Activated CD4-positive, alpha-beta T cell treated with anti-CD3 and anti-CD28 coated beads for 36 hours (primary cell): ENCODE data around the gene FAM219A. TPM values are rescaled to one million over a fixed set of nuclear protein-coding genes. Genes with fewer than 3 reads are reported as not detected.

Experiments
- ATAC-seq: fragments of 200-7000 bp; cut with Tn5 transposase; one replicate; pipeline ENCODE4 v1.10.0; 2021; ENCODE audit warnings: mild to moderate bottlenecking, moderate library complexity
- CTCF ChIA-PET: fragments of 350-600 bp; sonication (Branson Sonifier 250); formaldehyde crosslinking; loops from one replicate; lab custom pipeline; 2021; ENCODE audit warnings: antibody characterized with exemption; lab: Charles Lee
- POLR2A ChIA-PET: fragments of 350-600 bp; sonication (Branson Sonifier 250); formaldehyde crosslinking; loops from one replicate; lab custom pipeline; 2021; ENCODE audit warnings: antibody characterized with exemption, inconsistent platforms; lab: Charles Lee
- DNase-seq: peaks from one replicate; pipeline ENCODE4 v3.0.0-alpha.2; 2020
- H3K27ac Mint-ChIP-seq: one replicate; pipeline ENCODE4 v1.8.0; 2021; ENCODE audit warnings: mixed read lengths
- H3K27me3 Mint-ChIP-seq: one replicate; pipeline ENCODE4 v1.8.0; 2021; ENCODE audit warnings: mixed read lengths
- H3K36me3 Mint-ChIP-seq: one replicate; pipeline ENCODE4 v1.8.0; 2021; ENCODE audit warnings: low read depth, mixed read lengths
- H3K4me1 Mint-ChIP-seq: one replicate; pipeline ENCODE4 v1.8.0; 2021; ENCODE audit warnings: mixed read lengths
- H3K4me3 Mint-ChIP-seq: one replicate; pipeline ENCODE4 v1.8.0; 2021; ENCODE audit warnings: mild to moderate bottlenecking, moderate library complexity, mixed read lengths
- H3K9me3 Mint-ChIP-seq: one replicate; pipeline ENCODE4 v1.8.0; 2021; ENCODE audit warnings: low read depth, mixed read lengths
- intact Hi-C, 2 experiments: fragments of 100-400 bp; cut with DNase I in 1 of 2; cut with micrococcal nuclease in 1 of 2; formaldehyde crosslinking; loops; one replicate each; pipeline versions ENCODE4 v1.14.2 to v1.15.1; 2022 to 2024; cut with DNase I, micrococcal nuclease
- total RNA-seq, 2 experiments: library from RNA; stranded (reverse); gene quantifications; one replicate each; pipeline ENCODE4 v1.2.3, GENCODE V29; 2021

FAM219A gene
- total RNA-seq, 2 experiments from 2014 or later, result 9.7 to 12.9 TPM

GRCh38 chr9:34378376-34379060, 79.9 kb downstream of the FAM219A start:
- POLR2A ChIA-PET, result interaction anchor here (0.5 to 0.6 kb wide), 2 partner anchors 356 to 1954 kb away, joined by 3 read pairs; no protein-coding TSS in a partner anchor
- Mint-ChIP-seq H3K9me3 (no peaks in the 10 kb centered on the region), H3K27me3 (no peaks in the 10 kb centered on the region), H3K4me3 (no peak overlapping the region), H3K27ac (no peak overlapping the region), H3K4me1 (peaks cover 36% of the 10 kb centered on the region), H3K36me3 (no peaks in the 10 kb centered on the region)
- ATAC-seq (no peak), DNase-seq (no peak)
- CTCF ChIA-PET, result interaction anchor here (0.6 to 9.2 kb wide), 19 partner anchors 15 to 454 kb away, joined by 3 to 76 read pairs (median 4); partner anchors contain the start of gene UBAP1
- intact Hi-C loops, result loop anchor here in 1 of 2 experiments (2.0 to 5.0 kb wide), 4 partner anchors 126 to 739 kb away; partner anchors contain the start of genes ATOSB, DCAF12 and UBAP1

GRCh38 chr9:34377404-34377746, 81.0 kb downstream of the FAM219A start:
- POLR2A ChIA-PET, result interaction anchor here (0.6 kb wide), 4 partner anchors 72 to 324 kb away, joined by 3 to 4 read pairs (median 4); no protein-coding TSS in a partner anchor
- ATAC-seq, result no peak
- Mint-ChIP-seq H3K27ac (no peak overlapping the region), H3K36me3 (peaks cover 2% of the 10 kb centered on the region), H3K4me1 (peaks cover 36% of the 10 kb centered on the region), H3K27me3 (no peaks in the 10 kb centered on the region), H3K9me3 (no peaks in the 10 kb centered on the region), H3K4me3 (peak overlapping the region; percentile 76)
- CTCF ChIA-PET, result interaction anchor here (0.6 to 9.2 kb wide), 9 partner anchors 26 to 702 kb away, joined by 3 to 76 read pairs (median 3); partner anchors contain the start of genes DCTN3, FANCG and UBAP1
- no peak for DNase-seq
- intact Hi-C loops, result loop anchor here (1.0 to 5.0 kb wide), 12 partner anchors 48 to 1113 kb away; partner anchors contain the start of genes DCAF12 (in 2 of the 2), KIF24 (in 2 of the 2), NUDT2 (in 2 of the 2) and UBAP1 (in 2 of the 2)

GRCh38 chr9:34376596-34377403, 81.6 kb downstream of the FAM219A start, which contains the start of gene MYORG:
TSS of gene MYORG (minus strand) at chr9:34376898. CDS start at chr9:34372943, 3,955 bp downstream.
- no peaks in the 10 kb centered on the region for H3K27me3 Mint-ChIP-seq
- H3K36me3 Mint-ChIP-seq, result peaks cover 5% of the 10 kb centered on the region
- H3K4me1 Mint-ChIP-seq, result peaks cover 36% of the 10 kb centered on the region
- H3K27ac Mint-ChIP-seq, result peak within 1 kb of the TSS; percentile 62
- ChIA-PET CTCF (interaction anchor here (0.6 to 9.2 kb wide), 13 partner anchors 8 to 703 kb away, joined by 3 to 76 read pairs (median 3); partner anchors contain the start of genes DCTN3, FANCG and UBAP1), POLR2A (interaction anchor here (0.6 kb wide), 4 partner anchors 72 to 324 kb away, joined by 3 to 4 read pairs (median 4); no protein-coding TSS in a partner anchor)
- DNase-seq (peak; percentile 98), ATAC-seq (peak; percentile 82)
- H3K9me3 Mint-ChIP-seq, result no peaks in the 10 kb centered on the region
- intact Hi-C loops, result loop anchor here (1.0 to 5.0 kb wide), 14 partner anchors 47 to 1112 kb away; partner anchors contain the start of genes DCAF12 (in 2 of the 2), DNAI1 (in 2 of the 2), FAM219A (in 2 of the 2) and KIF24 (in 2 of the 2)
- peak within 1 kb of the TSS; percentile 76 for H3K4me3 Mint-ChIP-seq

- no peak for ATAC-seq
- peak; percentile 64 for DNase-seq
- H3K27ac Mint-ChIP-seq, result peak overlapping the region; percentile 62
- peaks cover 11% of the 10 kb centered on the region for H3K36me3 Mint-ChIP-seq
- no peaks in the 10 kb centered on the region for H3K9me3 Mint-ChIP-seq
- CTCF ChIA-PET, result interaction anchor here (0.6 to 9.2 kb wide), 8 partner anchors 12 to 115 kb away, joined by 3 to 76 read pairs (median 4); no protein-coding TSS in a partner anchor
- H3K4me3 Mint-ChIP-seq, result peak overlapping the region; percentile 76
- POLR2A ChIA-PET, result no interaction called here
- intact Hi-C loops, result loop anchor here (1.0 to 5.0 kb wide), 9 partner anchors 82 to 1111 kb away; partner anchors contain the start of genes ATOSB (in 1 of the 2), BAG1 (in 1 of the 2), CHMP5 (in 1 of the 2) and DCAF12 (in 1 of the 2)
- H3K4me1 Mint-ChIP-seq, result peaks cover 30% of the 10 kb centered on the region
- H3K27me3 Mint-ChIP-seq, result no peaks in the 10 kb centered on the region
Observed at GRCh38 chr9:34375901-34376595, 82.3 kb downstream of the FAM219A start.

GRCh38 chr9:34374905-34375552, 83.3 kb downstream of the FAM219A start:
- Mint-ChIP-seq H3K27me3 (no peaks in the 10 kb centered on the region), H3K27ac (no peak overlapping the region), H3K9me3 (no peaks in the 10 kb centered on the region), H3K4me3 (peak overlapping the region; percentile 76), H3K4me1 (peaks cover 23% of the 10 kb centered on the region), H3K36me3 (peaks cover 14% of the 10 kb centered on the region)
- DNase-seq, result no peak
- intact Hi-C loops, result loop anchor here in 1 of 2 experiments (5.0 kb wide), 3 partner anchors 198 to 742 kb away; partner anchors contain the start of genes ATOSB, DCAF12 and UBAP1
- no peak for ATAC-seq
- CTCF ChIA-PET, result interaction anchor here (0.6 to 9.2 kb wide), 6 partner anchors 11 to 116 kb away, joined by 3 to 76 read pairs (median 5); no protein-coding TSS in a partner anchor
- POLR2A ChIA-PET, result no interaction called here

- Mint-ChIP-seq H3K9me3 (no peaks in the 10 kb centered on the region), H3K4me3 (no peak overlapping the region), H3K27me3 (no peaks in the 10 kb centered on the region), H3K4me1 (peaks cover 16% of the 10 kb centered on the region), H3K36me3 (peaks cover 14% of the 10 kb centered on the region), H3K27ac (no peak overlapping the region)
- intact Hi-C loops, result no loop called here
- ChIA-PET POLR2A (no interaction called here), CTCF (interaction anchor here (0.7 to 9.2 kb wide), 4 partner anchors 10 to 371 kb away, joined by 4 to 76 read pairs (median 6); no protein-coding TSS in a partner anchor)
- no peak for ATAC-seq
- DNase-seq, result no peak
Observed at GRCh38 chr9:34374339-34374738, 84.0 kb downstream of the FAM219A start.

GRCh38 chr9:34373749-34374148, 84.6 kb downstream of the FAM219A start:
- ChIA-PET POLR2A (interaction anchor here (0.6 kb wide), 1 partner anchor 267 kb away, joined by 11 read pairs; no protein-coding TSS in a partner anchor), CTCF (interaction anchor here (0.7 to 9.2 kb wide), 4 partner anchors 10 to 371 kb away, joined by 4 to 76 read pairs (median 6); no protein-coding TSS in a partner anchor)
- no peak for DNase-seq
- H3K4me1 Mint-ChIP-seq, result peaks cover 14% of the 10 kb centered on the region
- peaks cover 14% of the 10 kb centered on the region for H3K36me3 Mint-ChIP-seq
- no peak for ATAC-seq
- H3K4me3 Mint-ChIP-seq, result no peak overlapping the region
- no peaks in the 10 kb centered on the region for H3K27me3 Mint-ChIP-seq
- H3K9me3 Mint-ChIP-seq, result no peaks in the 10 kb centered on the region
- intact Hi-C loops, result no loop called here
- no peak overlapping the region for H3K27ac Mint-ChIP-seq

- H3K4me3 Mint-ChIP-seq, result no peak overlapping the region
- H3K4me1 Mint-ChIP-seq, result peaks cover 14% of the 10 kb centered on the region
- H3K27me3 Mint-ChIP-seq, result no peaks in the 10 kb centered on the region
- no peak overlapping the region for H3K27ac Mint-ChIP-seq
- no peak for DNase-seq
- no peak for ATAC-seq
- POLR2A ChIA-PET, result interaction anchor here (0.6 kb wide), 1 partner anchor 270 kb away, joined by 3 read pairs; no protein-coding TSS in a partner anchor
- CTCF ChIA-PET, result interaction anchor here (9.2 kb wide), 1 partner anchor 40 kb away, joined by 76 read pairs; no protein-coding TSS in a partner anchor
- H3K36me3 Mint-ChIP-seq, result peaks cover 16% of the 10 kb centered on the region
- no peaks in the 10 kb centered on the region for H3K9me3 Mint-ChIP-seq
- intact Hi-C loops, result no loop called here
Observed at GRCh38 chr9:34372467-34373011, 85.8 kb downstream of the FAM219A start.

GRCh38 chr9:34371886-34372466, 86.4 kb downstream of the FAM219A start:
- CTCF ChIA-PET, result no interaction called here
- Mint-ChIP-seq H3K36me3 (peaks cover 20% of the 10 kb centered on the region), H3K4me1 (peaks cover 11% of the 10 kb centered on the region), H3K27me3 (no peaks in the 10 kb centered on the region), H3K9me3 (no peaks in the 10 kb centered on the region), H3K27ac (no peak overlapping the region), H3K4me3 (no peak overlapping the region)
- ATAC-seq (no peak), DNase-seq (no peak)
- POLR2A ChIA-PET, result no interaction called here
- intact Hi-C loops, result no loop called here
